ENCODE measurements around the gene DUSP9. TPM values are rescaled to one million over a fixed set of nuclear protein-coding genes. Genes with fewer than 3 reads are reported as not detected.

Gene DUSP9
- polyA plus RNA-seq, 1 donor = 33.8 TPM

DNA sequence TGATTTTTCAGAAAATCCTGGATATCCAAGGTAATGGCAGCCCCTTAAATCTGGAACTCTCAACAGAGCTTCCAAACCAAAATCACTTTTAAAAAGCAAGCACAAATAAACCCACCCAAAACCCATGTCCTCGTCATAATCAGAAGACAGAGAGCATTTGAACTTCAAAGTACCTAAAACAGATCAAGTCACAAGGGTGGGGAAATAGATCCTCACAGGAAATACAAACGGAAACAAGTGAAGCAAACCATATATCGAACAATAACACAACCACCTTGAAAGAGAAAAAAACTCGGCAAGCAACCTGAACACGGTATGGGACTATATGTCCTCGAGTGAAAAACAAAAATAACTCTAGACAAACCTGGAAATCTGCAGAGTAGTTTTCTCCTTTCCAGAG is 32.2 kb upstream of the DUSP9 start:
- DNase-seq = no peak

DNA sequence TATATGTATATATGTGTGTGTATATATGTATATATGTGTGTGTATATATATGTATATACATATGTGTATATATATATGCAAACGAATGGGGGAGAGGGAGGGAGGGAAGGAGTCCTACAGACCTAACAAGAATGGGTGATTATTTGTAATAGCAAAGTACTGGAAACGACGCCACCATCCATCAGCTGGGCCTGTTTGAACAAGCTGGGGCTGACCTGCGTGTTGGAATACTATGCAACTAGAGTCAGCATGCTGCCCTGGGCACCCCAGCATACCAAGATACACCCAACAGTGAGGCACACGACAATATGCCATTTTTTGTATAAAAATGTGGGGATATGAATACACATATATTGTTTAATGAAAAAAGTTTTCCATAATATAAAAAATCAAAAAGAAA is 26.4 kb upstream of the DUSP9 start:
- no peak for DNase-seq

DNA sequence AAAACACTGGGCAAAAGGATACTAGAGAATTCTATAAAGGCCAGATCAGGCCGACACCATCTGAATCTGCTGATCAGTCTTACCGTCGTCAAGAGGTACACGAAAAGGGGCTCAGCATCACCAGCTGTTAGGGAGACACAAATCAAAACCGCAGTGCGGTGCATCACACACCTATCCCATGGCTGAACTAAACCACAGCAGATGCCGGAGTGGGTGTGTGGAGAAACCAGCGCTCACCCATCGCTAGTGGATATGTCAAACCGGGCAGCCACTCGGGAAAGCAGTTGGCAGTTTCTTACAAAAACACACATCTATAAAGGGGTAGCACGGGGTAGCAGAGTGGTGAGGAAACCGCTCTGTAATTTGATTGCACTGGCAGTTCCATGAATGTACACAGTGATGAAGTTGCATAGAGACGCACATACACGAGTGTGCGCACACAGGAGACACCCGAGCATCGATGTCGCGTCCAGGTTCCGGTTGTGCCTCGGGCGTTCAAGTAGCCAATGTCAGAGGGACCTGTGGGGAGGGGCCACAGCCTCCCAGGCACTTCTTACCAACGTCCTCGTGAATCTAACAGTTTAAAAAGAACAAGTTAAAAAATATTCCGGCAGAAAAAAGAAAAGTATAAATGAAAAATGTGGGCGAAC is 24.9 kb upstream of the DUSP9 start:
- DNase-seq = no peak

DNA sequence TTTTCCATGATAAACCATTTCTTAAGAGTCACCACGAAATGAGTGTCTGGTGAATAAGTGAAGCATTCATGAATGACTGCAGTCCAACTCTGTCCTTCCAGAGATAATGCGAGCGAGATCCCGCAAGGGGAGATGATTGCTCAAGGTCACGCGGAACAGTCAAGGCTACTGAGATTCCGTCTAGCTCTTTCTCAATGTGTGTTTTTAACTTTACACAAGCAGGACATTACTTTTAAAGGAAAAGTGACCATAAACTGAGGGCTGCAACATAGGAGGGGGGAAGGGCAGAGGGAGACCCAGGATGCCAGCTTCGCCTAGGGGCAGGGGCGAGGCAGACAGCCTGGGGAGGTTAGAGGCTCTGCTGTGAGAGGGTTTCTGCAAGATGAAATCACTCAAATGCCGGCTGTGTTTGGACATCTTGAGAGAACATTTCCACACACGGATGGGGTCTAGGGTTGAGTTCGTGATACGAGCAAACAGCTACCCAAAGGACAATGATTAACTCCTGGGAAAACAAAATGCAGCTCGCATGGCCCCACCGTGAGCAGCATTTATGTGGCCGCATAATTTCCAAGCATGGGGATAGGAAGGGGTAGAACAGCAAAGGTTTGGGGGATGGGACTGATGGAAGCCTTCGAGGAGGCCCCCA is 24.2 kb upstream of the DUSP9 start:
- DNase-seq = no peak

DNA sequence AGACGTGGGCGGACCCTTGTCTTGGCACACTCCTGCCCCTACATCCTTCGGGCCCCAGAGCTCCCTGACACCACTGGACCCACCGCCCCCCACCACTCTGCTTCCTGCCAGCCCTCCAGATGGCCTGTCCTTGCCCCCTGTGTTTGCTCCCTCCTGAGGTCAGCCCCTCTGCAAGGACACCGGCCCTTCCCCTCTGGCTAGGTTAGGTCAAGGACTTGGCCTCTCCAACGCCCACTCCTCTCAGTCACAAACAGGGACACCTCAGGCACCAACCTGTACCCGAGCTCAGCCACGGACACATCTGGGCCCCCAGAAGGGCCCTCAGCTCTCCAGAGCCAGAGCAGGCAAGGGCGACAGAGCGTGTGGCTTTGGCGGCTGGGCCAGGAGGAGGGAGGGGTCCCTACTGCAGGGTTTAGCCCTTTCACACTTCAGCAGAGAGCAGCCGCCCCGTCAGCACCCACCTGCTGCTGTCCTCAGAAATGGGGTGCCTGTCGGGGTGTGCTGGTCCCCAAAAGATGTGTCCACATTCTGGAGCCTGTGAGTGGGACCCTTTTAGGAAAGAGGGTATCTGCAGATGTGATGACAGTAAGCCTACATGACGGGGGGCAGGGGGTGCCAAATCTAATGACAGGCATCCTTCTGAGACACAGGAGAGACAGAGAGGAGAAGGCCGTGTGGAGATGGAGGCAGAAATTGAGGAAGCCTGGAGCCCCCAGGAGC is 23.5 kb upstream of the DUSP9 start:
- DNase-seq = no peak

DNA sequence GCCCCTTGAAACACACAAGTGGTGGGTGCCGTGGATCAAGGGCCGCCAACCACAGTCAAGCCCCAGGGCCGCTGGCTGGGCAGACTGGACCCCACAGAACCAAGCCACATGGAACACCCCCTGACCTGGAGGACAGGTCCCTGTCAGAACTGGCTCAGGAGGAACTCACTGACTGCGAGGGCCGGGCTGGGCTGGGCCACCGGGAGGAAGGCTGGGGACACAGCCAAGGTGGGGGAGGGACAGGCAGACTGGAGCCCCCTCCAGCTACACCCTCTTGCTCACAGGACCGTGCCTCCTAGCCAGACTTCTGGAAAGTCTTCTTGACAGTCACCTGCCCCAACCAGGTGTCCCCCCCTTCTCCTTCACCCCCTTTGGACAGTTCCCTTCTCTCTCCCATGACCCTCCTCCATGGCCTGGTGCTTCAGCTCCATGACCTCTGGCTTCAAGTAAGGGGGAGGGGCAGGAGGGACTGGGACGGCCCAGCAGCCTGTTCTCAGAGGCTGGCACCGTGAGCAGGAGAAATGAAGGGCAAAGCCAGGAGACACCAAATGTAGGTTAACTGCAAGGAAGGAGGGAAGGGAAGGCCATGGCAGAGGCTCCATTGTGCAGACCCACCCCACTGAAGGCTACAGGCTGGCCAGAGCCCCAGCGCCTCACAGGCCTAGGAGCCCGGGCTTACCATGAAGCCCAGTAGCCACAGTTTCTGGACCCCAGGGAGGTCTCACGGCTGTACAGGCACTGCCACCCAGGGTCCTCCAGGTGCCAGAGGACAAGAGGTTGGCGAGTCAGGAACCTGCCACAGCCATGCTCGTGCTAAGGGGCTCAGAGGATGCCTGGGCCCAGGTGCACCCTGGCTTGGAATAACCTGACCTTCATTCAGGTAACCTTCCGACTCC is 22.6 kb upstream of the DUSP9 start:
- no peak for DNase-seq

DNA sequence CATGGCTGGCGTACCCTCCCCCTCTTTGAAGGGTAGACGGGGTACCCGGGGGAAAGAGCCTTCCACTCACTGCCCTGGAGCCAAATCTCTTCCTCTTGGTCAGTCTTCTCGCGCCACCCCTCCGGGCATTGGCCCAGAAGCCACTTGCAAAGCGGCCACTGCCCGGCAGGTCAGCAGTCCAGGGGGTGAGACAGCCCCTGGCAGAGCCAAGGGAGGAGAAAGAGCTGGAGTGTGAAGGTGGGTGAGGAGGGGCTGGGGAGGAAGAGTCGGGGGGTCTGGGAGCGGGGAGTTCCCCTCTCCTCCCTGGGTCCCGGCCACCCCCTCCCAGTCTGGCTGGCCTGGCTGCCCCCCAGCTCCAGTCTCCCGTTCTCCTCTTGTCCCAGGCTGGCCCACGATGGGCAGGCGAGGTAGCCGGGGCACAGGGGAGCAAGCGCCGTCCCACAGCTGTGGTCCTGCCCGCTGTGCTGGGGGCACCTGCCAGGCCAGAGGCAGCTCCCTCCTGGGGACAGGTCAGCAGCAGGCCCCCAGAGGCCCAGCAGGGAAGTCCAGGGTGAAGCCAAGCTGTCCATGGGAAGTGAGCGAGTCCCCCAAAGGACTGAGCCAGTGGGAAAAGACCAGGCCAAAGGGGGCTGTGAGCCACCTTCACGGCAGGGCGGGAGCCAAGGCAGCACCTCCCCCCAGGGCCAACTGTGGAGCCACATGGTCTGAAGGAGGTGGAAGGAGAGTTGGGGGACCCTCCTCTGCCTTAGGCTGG is 21.6 kb upstream of the DUSP9 start:
- DNase-seq = no peak

DNA sequence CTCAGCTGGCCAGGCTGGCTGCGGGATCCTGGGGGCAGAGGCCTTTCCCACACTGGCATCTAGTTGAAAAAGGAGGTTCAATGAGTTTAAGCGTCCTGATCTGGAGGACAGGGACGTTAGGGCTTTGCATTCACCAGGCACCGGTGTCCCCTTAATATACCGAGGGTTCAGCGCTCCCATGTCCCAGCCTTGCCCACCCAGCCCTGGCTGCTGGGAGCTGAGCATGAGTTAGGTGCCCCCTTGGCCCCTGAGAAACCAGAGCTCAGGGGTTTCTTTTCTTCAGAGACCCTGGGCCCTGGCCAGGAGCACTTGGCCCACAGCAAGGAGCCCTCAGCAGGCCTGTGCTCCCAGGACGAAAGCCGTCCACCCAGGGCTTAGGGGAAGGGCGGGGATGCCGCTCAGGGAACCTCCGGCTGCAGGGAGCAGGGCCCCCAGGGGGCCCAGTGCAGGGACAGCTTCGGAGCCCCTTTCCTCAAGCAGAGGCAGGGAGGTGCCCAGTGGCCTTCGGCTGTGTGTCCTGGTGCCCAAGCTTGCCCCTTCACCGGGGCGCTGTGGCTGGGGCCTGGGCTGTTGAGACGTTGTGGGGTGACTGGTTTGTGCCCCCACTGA is 20.9 kb upstream of the DUSP9 start:
- DNase-seq = no peak

DNA sequence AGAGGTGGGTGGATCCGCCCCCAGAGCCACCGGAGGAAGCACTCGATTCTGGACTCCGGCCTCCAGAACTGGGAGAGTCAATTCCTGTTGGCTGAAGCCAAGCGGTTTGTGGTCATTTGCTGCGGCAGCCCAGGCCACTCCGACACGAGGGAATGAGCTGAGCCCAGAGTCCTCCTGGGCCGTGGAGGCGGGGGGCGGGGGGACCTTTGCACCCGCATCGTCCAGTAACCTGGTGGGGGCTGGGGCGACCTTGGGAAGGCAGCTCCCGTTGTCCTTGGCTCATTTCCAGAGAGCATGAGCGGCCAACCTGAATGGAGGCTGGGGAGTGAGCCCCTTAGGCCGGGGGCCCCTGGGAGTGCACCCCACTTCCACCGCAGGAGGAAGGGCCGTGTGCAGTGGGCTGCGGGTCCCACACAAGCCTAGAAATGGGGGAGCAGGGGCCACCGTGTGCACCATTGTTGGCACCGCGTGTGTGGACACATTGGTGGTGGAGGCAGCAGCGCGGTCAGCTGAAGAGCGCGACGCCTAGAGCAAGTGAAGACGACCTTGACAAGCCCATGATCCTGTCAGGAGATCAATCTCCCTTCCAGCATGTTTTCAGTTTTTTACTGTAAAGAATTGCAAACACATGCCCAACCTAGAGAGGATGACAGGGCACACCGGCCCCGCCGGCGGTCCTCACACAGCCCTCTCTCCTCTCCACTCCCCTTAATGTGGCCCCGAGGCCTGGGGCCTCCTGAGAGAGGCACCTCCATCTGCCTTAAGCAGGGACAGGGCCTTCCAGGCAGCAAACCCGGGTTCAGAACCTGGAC is 19.9 kb upstream of the DUSP9 start:
- no peak for DNase-seq

DNA sequence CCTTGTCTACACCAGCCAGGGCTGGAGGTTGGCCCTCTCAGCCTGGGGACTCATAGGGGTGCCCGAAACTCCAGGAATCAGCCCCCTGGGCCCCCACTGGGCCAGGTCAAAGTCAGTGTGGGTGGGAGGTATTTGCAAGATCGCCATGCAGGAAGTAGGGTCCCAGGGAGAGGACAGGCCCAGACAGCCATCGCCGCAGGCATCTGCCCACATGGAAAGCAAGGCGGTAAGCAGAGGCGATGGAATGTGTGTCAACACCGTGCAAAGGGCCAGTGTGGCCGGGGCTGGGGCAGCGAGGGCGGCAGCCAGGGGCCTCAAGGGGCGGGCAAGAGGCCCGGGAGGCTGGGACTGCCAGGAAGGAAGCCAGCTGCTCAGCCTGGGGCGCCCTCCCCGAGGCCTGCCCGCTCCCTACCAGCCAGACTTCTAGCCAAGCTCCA is 19.3 kb upstream of the DUSP9 start:
- no peak for DNase-seq

DNA sequence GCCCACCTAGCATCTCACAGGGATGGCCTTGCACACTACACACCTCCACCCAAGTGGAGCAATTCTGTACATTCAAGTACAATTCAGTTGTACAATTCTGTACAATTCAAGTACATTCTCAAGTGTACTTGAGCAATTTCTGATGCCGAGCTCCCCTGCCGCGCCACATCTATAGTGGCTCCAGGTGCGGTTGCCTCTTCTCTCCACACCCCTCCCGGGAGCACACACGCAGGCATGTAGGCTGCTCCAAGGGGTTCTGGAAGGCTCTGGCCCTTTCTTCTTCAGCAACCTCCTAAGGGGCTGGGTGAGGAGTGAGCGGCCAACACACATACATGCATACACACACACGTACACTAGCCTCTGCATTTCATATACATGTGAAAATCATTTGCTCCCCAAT is 18.9 kb upstream of the DUSP9 start:
- no peak for DNase-seq

DNA sequence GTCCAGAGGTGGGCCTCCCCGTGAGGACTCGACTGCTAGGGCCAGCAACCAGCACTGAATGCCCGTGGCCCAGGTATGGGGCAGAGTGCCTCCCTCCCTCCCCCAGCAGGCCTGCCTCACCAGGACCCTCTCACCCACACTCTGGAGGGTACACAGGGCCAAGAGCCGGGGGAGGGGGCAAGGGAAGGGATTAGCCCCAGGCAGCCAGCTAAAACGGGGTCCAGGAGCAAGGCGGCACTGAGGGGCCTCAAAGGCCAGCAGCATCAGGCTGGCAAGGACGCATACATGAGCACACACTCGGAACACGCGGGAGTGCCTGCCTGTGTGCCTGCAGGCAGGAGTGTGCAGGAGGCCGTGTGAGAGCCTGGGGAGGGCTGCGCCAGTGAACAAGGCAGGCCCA is 18.3 kb upstream of the DUSP9 start:
- DNase-seq = no peak

DNA sequence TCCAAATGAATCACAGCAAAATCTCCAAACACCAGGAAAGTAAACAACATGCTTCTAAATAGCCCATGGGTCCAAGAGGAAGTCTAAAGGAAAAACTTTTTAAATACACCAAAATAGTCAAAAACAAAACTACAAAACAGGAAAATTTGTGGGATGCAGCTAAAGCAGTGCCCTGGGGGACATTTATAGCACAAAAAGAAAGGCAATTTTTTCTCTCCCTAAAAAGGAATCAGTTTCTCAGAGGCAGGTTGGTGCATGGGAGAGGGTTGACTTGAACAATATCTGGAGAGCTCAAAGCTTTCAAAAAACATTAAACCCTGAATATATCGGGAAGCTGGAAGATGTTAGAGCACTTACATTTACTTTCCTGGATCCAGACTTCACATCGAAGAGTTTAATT is 15.7 kb upstream of the DUSP9 start:
- no peak for DNase-seq

DNA sequence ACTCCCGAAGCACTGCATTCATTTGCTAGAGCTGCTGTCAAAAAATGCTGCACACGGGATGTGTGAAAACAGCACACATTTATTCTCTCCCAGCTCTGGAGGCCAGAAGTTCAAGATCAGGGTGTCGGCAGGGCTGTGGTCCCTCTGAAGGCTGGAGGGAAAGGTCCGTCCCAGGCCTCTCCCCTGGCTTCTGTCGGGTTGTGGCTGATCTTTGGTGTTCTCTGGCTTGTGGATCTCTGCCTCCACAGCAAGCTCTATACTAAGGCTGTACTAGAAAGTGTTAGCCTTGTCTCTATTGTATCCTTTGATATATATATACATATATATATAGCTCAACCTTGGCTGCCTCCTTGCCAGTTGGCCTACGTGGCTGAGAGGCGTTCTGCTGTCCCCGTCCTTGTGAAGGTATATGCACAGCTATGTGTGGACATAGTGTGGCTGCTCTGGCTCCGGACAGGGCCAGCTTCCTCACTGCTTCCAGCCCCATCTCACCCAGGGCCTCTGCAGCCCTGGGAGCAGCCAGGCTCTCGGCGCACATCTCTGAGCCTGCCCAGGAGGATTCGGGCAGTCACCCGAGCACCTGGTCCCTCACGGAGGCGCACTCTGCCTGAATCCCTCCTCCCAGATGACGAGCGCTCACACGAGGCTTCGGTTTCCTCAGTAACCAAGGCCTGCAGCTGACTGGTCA is 15.0 kb upstream of the DUSP9 start:
- no peak for DNase-seq

DNA sequence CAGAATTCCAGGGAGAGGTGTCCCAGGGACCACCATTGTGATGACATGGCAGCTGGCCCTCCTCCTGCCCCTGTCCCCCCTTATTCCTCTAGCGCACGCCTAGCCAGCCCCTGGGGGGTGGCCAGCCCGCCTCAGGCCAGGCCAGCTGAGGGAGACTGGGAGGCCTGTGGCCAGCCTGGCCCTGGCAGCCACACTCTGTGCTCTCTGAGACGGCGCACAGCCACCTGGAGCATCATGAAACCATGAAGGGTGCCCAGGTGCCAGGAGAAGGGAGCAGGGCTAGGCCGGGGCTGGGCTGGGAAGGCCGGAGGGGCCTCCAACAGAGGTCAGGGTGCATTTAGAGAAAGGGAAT is 14.4 kb upstream of the DUSP9 start:
- DNase-seq = no peak

DNA sequence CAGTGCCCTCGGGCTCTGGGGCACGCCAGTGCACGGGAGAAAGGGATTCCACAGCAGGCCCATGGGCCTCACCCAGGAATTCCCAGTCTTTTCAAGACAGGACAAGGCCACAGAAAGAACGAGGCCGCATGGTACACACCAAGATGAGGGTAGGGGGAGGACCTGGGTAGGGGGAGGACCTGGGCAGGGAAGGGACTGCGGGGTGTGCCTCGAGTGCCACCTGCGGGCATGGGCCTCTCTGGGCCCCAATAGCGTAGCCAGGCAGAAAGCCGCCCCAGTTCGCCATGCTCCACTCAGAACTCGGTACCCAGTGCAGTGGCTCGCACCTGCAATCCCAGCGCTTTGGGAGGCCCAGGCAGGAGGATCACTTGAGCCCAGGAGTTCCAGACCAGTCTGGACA is 14.0 kb upstream of the DUSP9 start:
- no peak for DNase-seq

DNA sequence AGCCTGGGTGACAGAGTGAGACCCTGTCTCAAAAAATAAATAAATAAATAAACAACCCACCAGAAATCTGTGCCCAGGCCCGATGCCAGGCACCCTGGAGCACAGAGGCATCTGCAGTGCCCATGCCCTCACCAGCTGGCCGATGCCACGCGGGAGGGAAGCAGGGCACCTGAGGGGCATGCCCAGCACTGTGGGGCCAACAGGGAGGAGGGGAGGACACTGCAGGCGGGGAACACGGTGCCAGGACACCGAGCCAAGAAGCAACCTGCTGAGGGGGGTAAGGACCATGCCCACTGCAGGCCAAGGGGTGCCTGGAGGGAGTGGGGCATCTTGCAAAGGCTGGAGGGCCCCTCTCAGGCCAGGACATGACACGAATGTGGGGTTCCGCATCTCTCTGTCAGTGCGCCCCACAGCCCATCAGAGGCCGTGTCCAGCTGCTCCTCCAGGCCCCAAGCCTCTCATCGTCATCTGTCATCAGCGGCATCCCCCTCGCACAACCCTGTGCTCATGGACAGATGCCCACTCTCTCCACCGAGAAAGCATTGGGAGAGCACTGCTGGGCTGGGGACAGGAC is 13.3 kb upstream of the DUSP9 start:
- no peak for DNase-seq

DNA sequence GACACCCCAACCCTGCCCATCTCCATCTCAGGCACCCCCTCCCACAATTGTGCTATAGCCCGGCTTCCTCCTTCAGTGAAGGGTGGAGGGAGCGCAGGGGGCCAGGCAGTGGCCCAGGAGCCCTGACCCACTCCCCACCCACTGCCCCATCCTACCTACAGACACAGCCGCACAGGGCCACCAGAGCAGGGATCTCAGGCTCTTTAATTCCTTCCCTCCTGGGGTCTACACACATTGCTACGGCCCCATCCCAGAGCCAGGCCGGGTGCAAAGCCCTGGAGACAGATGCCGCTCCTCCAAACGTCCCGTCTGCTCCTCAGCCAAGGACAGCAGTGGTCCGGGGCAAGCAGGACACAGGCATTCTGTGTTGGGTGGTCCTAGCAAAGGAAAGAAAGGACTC is 12.8 kb upstream of the DUSP9 start:
- no peak for DNase-seq

DNA sequence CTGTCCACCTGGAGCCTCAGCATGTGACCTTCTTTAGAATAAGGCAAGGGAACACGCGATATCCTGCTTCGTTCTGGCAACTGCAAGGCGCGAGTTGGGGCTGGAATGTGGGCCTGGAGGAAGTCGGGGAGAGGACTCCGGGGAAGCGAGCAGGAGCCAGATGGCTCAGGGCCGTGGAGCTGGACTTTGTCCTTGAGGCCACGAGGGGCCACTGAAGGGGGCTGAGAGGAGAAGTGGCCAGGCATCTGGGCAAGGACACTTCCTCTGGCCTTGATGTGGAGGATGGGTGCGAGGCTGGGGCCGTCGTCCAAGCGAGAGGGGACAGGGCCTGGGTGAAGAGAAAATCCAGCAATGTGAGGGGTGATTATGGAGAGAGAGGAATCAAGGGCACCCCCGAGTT is 12.2 kb upstream of the DUSP9 start:
- no peak for DNase-seq

DNA sequence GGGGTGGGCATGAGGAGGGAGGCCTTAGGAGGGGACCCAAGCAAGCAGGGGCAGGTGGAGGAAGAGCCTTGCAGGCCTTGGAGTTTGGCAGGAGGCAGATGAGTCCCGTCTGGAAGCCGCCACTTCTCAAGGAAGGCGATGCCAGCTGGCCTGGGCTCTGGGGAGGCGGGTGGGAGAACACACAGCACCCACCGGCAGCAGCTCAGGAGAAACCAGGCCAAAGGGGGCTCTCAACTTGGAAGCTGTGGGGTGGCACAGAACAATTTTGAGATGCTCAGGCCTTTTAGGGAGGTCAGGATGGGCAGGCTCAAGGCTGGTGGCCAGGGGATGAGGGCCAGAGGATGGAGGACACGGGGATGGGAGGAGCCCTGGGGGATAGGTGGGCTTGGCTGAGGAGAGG is 11.6 kb upstream of the DUSP9 start:
- DNase-seq = no peak
